Activated gamma-delta T cell (primary cell): ENCODE measurements around the gene CDKN2AIP.

ENCODE experiments used
- DNase-seq: peaks from one replicate; lab custom pipeline; 2025; lab: John Stamatoyannopoulos, UW
- total RNA-seq, 2 donors: gene quantifications; one replicate each; lab custom pipeline; 2026; lab: John Stamatoyannopoulos, UW

Gene CDKN2AIP
- total RNA-seq = 89.5 to 91.9 reads per million in 2 donors

GRCh38 chr4:183444214-183445096 lies at the start of gene CDKN2AIP:
Gene CDKN2AIP, plus strand, starts transcription at chr4:183444636. Its CDS starts 162 bp downstream, at chr4:183444798.
- DNase-seq = peak; percentile 92

- no peak for DNase-seq
These were observed 49.0 kb upstream of the CDKN2AIP start for GRCh38 chr4:183395395-183395794.

GRCh38 chr4:183396227-183396637 lies 48.2 kb upstream of the CDKN2AIP start:
- no peak for DNase-seq

GRCh38 chr4:183397741-183398297 lies 46.6 kb upstream of the CDKN2AIP start:
- DNase-seq = no peak

GRCh38 chr4:183398298-183399125 lies 45.9 kb upstream of the CDKN2AIP start:
- peak; percentile 20 for DNase-seq

GRCh38 chr4:183399126-183399522 lies 45.3 kb upstream of the CDKN2AIP start:
- DNase-seq = no peak

- no peak for DNase-seq
These were observed 44.8 kb upstream of the CDKN2AIP start for GRCh38 chr4:183399616-183400015.

GRCh38 chr4:183400035-183400434 lies 44.4 kb upstream of the CDKN2AIP start:
- no peak for DNase-seq

GRCh38 chr4:183401473-183401872 lies 43.0 kb upstream of the CDKN2AIP start:
- no peak for DNase-seq

GRCh38 chr4:183402771-183403170 lies 41.7 kb upstream of the CDKN2AIP start:
- DNase-seq = no peak

GRCh38 chr4:183403486-183403885 lies 41.0 kb upstream of the CDKN2AIP start:
- no peak for DNase-seq

GRCh38 chr4:183403961-183404360 lies 40.5 kb upstream of the CDKN2AIP start:
- DNase-seq = no peak

- no peak for DNase-seq
These were observed 39.1 kb upstream of the CDKN2AIP start for GRCh38 chr4:183405303-183405702.

- peak; percentile 79 for DNase-seq
These were observed 37.3 kb upstream of the CDKN2AIP start for GRCh38 chr4:183407128-183407585.

- no peak for DNase-seq
These were observed 36.6 kb upstream of the CDKN2AIP start for GRCh38 chr4:183407635-183408464.

- DNase-seq = no peak
These were observed 35.6 kb upstream of the CDKN2AIP start for GRCh38 chr4:183408796-183409195.

GRCh38 chr4:183409483-183409882 lies 35.0 kb upstream of the CDKN2AIP start:
- no peak for DNase-seq

GRCh38 chr4:183409934-183410333 lies 34.5 kb upstream of the CDKN2AIP start:
- DNase-seq = no peak

GRCh38 chr4:183411291-183411861 lies 33.1 kb upstream of the CDKN2AIP start:
- DNase-seq = no peak

- DNase-seq = no peak
These were observed 31.6 kb upstream of the CDKN2AIP start for GRCh38 chr4:183412821-183413220.
